Neural progenitor cell (in vitro differentiated cells): ENCODE data around the gene CTIF. TPM values are rescaled to one million over a fixed set of nuclear protein-coding genes. Genes with fewer than 3 reads are reported as not detected.

ENCODE experiments used
- DNase-seq: peaks from one replicate; pipeline ENCODE4 v3.0.0-alpha.2; 2016; ENCODE audit warnings: low spot score
- H2AFZ ChIP-seq: fragments of 200-600 bp; sonication (generic); replicated peaks from 2 replicates; pipeline ENCODE4 v1.6.1; 2016; ENCODE audit warnings: antibody characterized with exemption
- H3F3A ChIP-seq: fragments of 200-600 bp; sonication (generic); 2 replicates; pipeline ENCODE4 v1.6.1; 2016; ENCODE audit warnings: antibody characterized with exemption, low read depth
- H3K27ac ChIP-seq: fragments of 200-600 bp; sonication (generic); 2 replicates; pipeline ENCODE4 v1.5.1; 2016; ENCODE audit warnings: mild to moderate bottlenecking
- H3K27me3 ChIP-seq: fragments of 200-600 bp; sonication (generic); 2 replicates; pipeline ENCODE4 v1.6.1; 2016; ENCODE audit warnings: mild to moderate bottlenecking, moderate library complexity
- H3K36me3 ChIP-seq: fragments of 200-600 bp; sonication (generic); 2 replicates; pipeline ENCODE4 v1.5.1; 2016
- H3K4me1 ChIP-seq: fragments of 200-600 bp; sonication (generic); 2 replicates; pipeline ENCODE4 v1.6.1; 2016; ENCODE audit warnings: mixed run types
- H3K4me2 ChIP-seq: fragments of 200-600 bp; sonication (generic); 2 replicates; pipeline ENCODE4 v1.6.1; 2016
- H3K4me3 ChIP-seq: fragments of 200-600 bp; sonication (generic); 2 replicates; pipeline ENCODE4 v1.5.1; 2016
- H3K79me2 ChIP-seq: fragments of 200-600 bp; sonication (generic); 2 replicates; pipeline ENCODE4 v1.6.1; 2016; ENCODE audit warnings: low read depth
- H3K9ac ChIP-seq: fragments of 200-600 bp; sonication (generic); 2 replicates; pipeline ENCODE4 v1.6.1; 2016
- H3K9me3 ChIP-seq: fragments of 200-600 bp; sonication (generic); 2 replicates; pipeline ENCODE4 v1.5.1; 2016; ENCODE audit warnings: low read depth
- H4K20me1 ChIP-seq: fragments of 200-600 bp; sonication (generic); 2 replicates; pipeline ENCODE4 v1.6.1; 2016; ENCODE audit warnings: low read depth
- H3K27ac Mint-ChIP-seq: 3 replicates; pipeline ENCODE4 v1.8.0; 2021; ENCODE audit warnings: mixed read lengths
- H3K27me3 Mint-ChIP-seq: 2 replicates; pipeline ENCODE4 v1.8.0; 2022; ENCODE audit warnings: low read depth, mild to moderate bottlenecking, inconsistent platforms, moderate library complexity, mixed read lengths; ENCODE audit not compliant: insufficient read depth
- H3K36me3 Mint-ChIP-seq: 3 replicates; pipeline ENCODE4 v1.8.0; 2021; ENCODE audit warnings: mixed read lengths
- H3K4me1 Mint-ChIP-seq: 3 replicates; pipeline ENCODE4 v1.8.0; 2021; ENCODE audit warnings: mixed read lengths
- H3K4me3 Mint-ChIP-seq: 3 replicates; pipeline ENCODE4 v1.8.0; 2021; ENCODE audit warnings: mild to moderate bottlenecking, moderate library complexity, mixed read lengths
- H3K9me3 Mint-ChIP-seq: 3 replicates; pipeline ENCODE4 v1.8.0; 2020; ENCODE audit warnings: mixed read lengths
- CTCF ChIP-seq: fragments of 200-600 bp; sonication (generic); IDR thresholded peaks from 2 replicates; pipeline ENCODE4 v1.5.1; 2017; ENCODE audit warnings: antibody characterized with exemption, mild to moderate bottlenecking
- EZH2 ChIP-seq: fragments of 200-600 bp; sonication (generic); IDR thresholded peaks from 2 replicates; pipeline ENCODE4 v1.6.1; 2017; ENCODE audit warnings: antibody characterized with exemption, mild to moderate bottlenecking, moderate library complexity
- EZH2phosphoT487 ChIP-seq: fragments of 200-600 bp; sonication (generic); IDR thresholded peaks from 2 replicates; pipeline ENCODE4 v1.6.1; 2017; ENCODE audit warnings: antibody characterized with exemption
- total RNA-seq: library from RNA; depleted of rRNA; stranded (reverse); fragments of >200 nt; gene quantifications from 2 replicates; pipeline ENCODE4 v1.2.3, GENCODE V29; 2015; ENCODE audit warnings: low replicate concordance

CTIF gene
- total RNA-seq, 1 donor from 2014 or later = 17.6 TPM

DNA sequence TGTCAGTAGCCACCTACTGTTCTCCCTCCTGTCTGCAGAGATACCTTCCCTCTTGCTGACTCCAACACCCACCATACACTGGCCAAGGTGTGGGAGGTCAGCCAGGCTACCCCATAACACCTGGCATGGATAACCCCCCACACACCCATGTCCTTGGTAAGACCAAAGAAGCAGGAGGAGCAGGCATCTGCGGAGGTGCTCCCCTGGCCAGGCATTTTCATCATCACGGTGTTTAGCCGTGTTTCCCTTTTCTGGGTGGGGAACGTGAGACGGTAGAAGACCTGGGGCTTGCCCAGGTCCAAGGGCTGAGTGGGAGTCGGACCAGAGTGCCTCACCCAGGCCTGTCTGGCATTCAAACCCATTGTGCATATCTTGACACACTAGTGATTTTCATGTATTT is 261.6 kb downstream of the CTIF start:
- H3K9me3 ChIP-seq = no peaks in the 10 kb centered on the region
- peaks cover 25% of the 10 kb centered on the region for H3K4me1 Mint-ChIP-seq
- H3K4me2 ChIP-seq = no peak overlapping the region
- DNase-seq = no peak
- no peaks in the 10 kb centered on the region for H4K20me1 ChIP-seq
- no peaks in the 10 kb centered on the region for H3K9me3 Mint-ChIP-seq
- H2AFZ ChIP-seq = no peak overlapping the region
- no peak overlapping the region for H3K4me3 Mint-ChIP-seq
- H3K27me3 ChIP-seq = no peaks in the 10 kb centered on the region
- no peaks in the 10 kb centered on the region for H3F3A ChIP-seq
- peaks cover 2% of the 10 kb centered on the region for H3K27me3 Mint-ChIP-seq
- H3K79me2 ChIP-seq = no peaks in the 10 kb centered on the region
- H3K4me3 ChIP-seq = no peak overlapping the region
- H3K36me3 Mint-ChIP-seq = peaks cover 7% of the 10 kb centered on the region
- no peaks in the 10 kb centered on the region for H3K4me1 ChIP-seq
- TF ChIP-seq EZH2 = no peak
- TF ChIP-seq EZH2phosphoT487 = no peak
- TF ChIP-seq CTCF = no peak
- no peak overlapping the region for H3K27ac ChIP-seq
- no peak overlapping the region for H3K27ac Mint-ChIP-seq
- H3K9ac ChIP-seq = no peak overlapping the region
- H3K36me3 ChIP-seq = no peaks in the 10 kb centered on the region

DNA sequence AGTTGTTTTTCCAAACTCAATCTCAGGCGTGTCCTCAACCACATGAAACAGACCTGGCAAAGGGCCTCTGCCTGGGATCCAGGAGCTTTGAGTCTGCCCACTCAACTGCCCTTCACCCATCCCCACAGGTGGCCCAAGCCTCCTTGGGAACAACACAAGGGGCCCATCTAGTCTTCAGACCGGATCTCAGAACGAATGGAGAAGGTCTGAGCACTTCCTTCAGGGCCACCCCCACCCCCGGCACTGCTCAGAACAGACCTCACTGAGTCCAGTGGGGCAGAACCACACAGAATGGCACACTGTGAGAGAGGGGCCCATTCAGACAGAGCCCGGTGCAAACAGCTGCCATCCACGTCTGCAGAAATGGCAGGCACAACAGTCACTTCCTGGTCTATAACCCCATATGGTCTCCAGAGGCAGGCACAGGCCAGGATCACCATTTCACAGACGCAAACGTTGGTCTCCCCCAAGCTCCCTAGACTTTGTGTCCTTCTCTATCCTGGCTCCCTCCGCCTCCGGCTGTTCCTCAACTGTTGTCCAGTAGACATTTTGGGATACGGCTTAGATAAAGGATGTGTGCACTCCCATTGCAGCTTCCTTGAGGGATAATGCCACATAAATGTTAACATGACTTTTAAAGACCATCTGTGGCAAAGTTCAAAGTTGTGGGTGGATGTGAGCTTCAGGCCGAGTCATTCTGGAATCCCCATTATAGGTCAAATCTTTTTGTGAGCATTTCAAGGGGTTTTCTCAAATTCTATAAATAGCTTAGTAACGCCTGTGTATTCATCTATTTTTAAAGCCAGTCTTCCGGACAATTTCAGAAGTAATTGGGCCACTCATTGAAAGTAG is 262.3 kb downstream of the CTIF start:
- H3K27ac Mint-ChIP-seq = no peak overlapping the region
- Histone ChIP-seq H3K9me3 (no peaks in the 10 kb centered on the region), H3K27ac (no peak overlapping the region), H3K4me3 (no peak overlapping the region), H3K4me2 (no peak overlapping the region), H4K20me1 (no peaks in the 10 kb centered on the region), H3K79me2 (no peaks in the 10 kb centered on the region), H3K27me3 (no peaks in the 10 kb centered on the region), H3K4me1 (no peaks in the 10 kb centered on the region), H3K9ac (no peak overlapping the region), H3K36me3 (no peaks in the 10 kb centered on the region), H2AFZ (no peak overlapping the region), H3F3A (no peaks in the 10 kb centered on the region)
- DNase-seq = no peak
- H3K36me3 Mint-ChIP-seq = peaks cover 7% of the 10 kb centered on the region
- H3K4me3 Mint-ChIP-seq = no peak overlapping the region
- peaks cover 29% of the 10 kb centered on the region for H3K4me1 Mint-ChIP-seq
- H3K9me3 Mint-ChIP-seq = no peaks in the 10 kb centered on the region
- no peak for TF ChIP-seq CTCF
- TF ChIP-seq EZH2 = no peak
- no peak for TF ChIP-seq EZH2phosphoT487
- peaks cover 2% of the 10 kb centered on the region for H3K27me3 Mint-ChIP-seq

DNA sequence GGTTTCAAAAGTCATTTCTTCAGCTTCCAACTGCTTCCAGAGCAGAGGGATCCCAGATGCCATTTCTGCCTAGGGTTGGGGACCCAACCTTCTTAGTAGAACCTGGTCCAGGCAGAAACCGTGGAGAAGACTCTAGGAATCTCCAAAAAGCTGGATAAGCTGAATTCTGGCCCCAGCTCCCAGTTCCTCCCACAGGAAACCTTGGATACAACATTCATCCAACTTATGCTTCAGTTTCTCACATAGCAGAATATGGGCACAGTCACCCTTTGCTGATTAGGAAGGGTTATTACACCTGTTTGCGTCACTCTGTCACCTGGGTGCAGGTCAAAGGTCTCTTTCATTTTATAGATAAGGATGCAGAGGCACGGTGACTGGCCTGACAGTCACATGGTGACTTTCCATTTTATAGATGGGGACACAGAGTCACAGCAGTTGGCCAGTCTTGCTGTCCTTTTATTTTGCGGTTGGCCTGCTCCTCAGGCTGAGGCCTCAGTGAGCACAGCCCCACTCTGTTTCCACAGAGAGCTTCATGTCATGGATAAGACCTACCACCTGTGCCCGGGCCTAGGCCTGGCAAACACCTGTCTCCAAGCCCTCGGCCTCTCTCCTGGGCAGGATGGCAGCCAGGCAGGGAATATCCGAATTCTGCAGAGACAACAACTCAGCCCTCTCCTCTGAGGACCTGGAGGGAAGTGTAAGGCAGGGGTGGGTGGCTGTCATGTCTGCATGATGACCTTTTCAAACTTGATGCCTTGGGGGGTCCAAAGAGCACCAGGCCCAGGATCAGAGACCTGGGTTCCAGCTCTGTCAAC is 263.1 kb downstream of the CTIF start:
- Histone ChIP-seq H4K20me1 (no peaks in the 10 kb centered on the region), H3K9me3 (no peaks in the 10 kb centered on the region), H3K4me3 (no peak overlapping the region), H3K4me2 (no peak overlapping the region), H3K27ac (no peak overlapping the region), H3F3A (no peaks in the 10 kb centered on the region), H2AFZ (no peak overlapping the region), H3K27me3 (no peaks in the 10 kb centered on the region), H3K4me1 (no peaks in the 10 kb centered on the region), H3K79me2 (no peaks in the 10 kb centered on the region), H3K9ac (no peak overlapping the region), H3K36me3 (no peaks in the 10 kb centered on the region)
- Mint-ChIP-seq H3K4me1 (peaks cover 34% of the 10 kb centered on the region), H3K4me3 (no peak overlapping the region), H3K9me3 (no peaks in the 10 kb centered on the region), H3K27ac (peak overlapping the region; percentile 81), H3K27me3 (peaks cover 4% of the 10 kb centered on the region), H3K36me3 (peaks cover 7% of the 10 kb centered on the region)
- no peak for DNase-seq
- TF ChIP-seq EZH2 (no peak), CTCF (no peak), EZH2phosphoT487 (no peak)
